HG02884 (cell line): Measurements from ENCODE around the gene SLC29A1.
"Not testable (repeated sequence)": the region's sequence is repeated elsewhere in the genome, so short reads cannot be mapped to it uniquely, and the experiment has no call there.

ENCODE experiments used
- ATAC-seq: cut with Tn5 transposase; IDR thresholded peaks from one replicate; pipeline ENCODE4 v1.9.1; 2021; ENCODE audit warnings: mild to moderate bottlenecking, moderate library complexity; ENCODE audit not compliant: unreplicated experiment

Gene SLC29A1

GRCh38 chr6:44221291-44221960 lies 2.0 kb upstream of the SLC29A1 start:
- ATAC-seq, result no peak

DNA sequence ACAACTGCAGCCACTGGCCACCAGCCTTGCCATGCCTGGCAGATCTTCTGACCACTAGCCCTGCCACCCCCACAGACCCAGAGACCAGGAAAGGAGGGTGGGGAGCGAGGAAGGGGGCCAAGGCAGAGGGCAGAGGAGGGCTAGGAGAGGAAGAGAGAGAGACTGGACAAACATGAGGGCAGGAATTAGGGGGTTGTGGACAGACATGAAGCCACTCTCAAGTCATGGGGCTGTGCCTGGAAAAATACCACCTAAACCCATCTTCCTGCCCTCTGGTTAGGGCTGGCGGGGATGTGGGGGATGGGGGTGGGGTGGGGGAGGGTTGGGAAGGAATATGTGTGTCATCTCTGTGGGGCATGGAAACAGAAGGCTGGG lies 1.4 kb upstream of the SLC29A1 start:
- ATAC-seq, result no peak

GRCh38 chr6:44222486-44223318 lies 693 bp upstream of the SLC29A1 start:
- no peak for ATAC-seq

DNA sequence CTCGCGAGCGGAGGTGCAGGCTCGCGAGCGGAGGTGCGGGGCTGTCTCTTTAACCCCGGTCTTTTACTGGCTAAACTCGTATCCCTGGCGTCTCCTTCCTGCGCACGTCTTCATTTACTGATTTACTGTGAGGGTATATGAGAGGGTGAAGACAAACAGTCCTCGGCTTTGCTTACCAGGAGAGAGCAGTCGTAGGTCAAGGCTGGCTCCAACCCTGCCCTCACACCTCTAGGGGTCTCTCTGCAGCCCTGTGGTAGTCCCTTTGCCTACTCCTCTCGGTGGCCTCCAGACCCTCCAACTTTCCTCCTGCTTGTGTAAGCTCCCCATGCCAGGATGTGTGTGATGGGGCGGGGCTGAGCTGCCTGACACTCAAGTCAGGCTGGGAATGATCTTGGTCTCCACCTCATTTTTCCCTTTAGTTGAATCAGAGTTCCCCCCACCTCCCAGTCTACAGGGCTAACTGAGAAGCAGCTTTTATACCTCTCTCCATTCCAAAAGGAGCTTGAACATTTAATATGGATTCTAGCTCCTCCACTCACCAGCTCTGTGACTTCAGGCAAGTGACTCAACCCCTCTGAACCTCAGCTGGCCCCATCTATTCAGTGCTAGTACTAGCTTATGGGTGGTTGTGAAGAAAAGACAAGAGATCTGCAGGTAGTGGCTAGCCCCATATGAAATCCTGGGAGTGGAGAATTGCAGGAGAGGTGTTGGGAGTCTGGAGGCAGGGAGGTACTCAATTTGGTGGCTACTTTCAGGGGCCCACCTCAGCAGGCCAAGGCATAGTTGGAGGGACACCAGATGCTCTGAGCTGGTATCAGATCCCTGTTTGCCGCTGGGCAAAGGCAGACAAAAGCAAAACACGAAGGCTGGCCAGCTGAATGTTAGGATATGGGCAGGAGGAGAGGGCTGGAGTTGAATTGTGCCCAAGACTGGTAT lies 902 bp downstream of the SLC29A1 start:
- no peak for ATAC-seq

DNA sequence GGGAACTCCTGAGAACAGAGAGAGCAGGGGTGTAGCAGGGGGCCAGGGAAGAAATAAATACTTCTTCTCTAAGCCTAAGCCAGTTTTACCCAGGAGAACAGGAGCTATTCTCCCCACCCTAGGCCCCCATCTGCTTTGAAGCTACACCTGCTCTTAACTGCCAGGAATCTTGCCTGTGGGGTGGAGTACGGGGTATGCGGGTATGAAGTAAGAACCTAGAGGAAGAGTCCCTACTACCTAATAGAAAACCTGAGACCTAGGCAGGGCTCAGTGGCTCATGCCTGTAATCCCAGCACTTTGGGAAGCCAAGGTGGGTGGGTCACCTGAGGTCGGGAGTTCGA lies 1.5 kb downstream of the SLC29A1 start:
- no peak for ATAC-seq

- no peak for ATAC-seq
These were observed 2.4 kb downstream of the SLC29A1 start for GRCh38 chr6:44225579-44226325.

- no peak for ATAC-seq
These were observed 3.2 kb downstream of the SLC29A1 start for GRCh38 chr6:44226368-44227147.

DNA sequence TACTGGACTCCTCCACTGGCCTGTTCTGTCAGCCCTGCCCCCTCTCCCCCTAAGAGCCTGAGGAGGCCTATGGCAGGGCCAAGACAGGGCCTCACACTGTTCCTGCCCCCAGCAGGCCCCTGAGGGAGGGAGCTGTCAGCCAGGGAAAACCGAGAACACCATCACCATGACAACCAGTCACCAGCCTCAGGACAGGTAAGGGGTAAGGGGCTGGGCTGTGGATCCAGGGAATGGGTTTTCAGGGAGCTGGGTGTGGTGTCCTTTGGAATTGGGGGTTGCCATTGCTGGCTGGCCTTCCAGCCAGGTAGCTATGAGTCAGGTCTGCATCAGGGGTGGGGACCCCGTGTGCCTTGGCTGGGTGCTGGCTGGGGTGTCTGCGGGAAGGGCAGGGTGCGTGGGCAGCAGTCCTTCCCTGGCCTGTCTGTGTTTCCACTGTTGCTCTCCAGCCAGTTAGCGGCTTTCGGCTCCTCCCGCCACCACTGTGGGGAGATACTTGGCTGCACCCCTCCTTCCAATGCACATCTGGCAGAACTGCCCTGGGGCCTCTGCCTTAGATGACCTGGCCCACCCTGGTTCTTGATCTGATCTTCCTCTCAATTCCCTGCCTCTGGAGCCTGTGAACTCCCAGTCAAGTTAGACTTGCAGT lies 3.9 kb downstream of the SLC29A1 start:
- no peak for ATAC-seq

DNA sequence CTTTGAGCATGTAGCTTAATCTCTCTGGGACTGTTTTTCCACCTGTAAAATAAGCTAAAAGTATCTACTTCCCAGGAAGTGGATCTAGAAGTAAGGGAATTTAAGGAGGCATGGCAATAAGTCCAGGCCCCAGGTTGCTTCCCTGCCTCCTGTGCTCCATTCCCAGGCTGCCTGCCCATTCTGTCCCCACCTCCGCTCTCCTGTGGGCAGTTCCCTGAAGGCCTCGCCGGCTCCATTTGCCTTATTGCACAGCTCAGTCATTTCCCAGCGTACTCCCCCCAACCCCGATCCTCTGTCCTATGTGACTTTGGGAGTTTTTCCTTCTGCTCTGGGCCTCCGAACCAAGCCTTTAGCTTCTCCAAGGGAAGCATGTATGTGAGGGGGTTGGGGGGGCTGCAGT lies 4.6 kb downstream of the SLC29A1 start:
- ATAC-seq, result no peak

DNA sequence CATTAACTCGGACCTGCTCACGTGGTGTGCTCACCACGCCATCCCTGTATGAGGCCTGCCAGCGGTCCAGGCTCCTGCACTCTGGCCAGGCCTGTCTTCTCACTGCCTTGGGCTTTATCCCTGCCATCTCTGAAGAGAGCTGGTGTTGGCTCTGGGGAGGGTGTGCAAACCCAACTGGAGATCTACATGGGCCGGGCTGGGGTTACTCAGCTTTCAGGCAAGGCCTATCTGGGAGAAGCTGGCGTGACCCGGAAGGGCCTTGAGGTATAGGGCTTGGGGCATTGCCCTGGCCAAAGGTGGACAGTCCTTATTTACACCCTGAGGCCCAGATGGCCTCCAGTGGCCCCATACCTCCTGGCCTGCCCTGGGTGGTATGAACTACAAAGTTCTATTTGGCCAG lies 5.0 kb downstream of the SLC29A1 start:
- ATAC-seq, result no peak

DNA sequence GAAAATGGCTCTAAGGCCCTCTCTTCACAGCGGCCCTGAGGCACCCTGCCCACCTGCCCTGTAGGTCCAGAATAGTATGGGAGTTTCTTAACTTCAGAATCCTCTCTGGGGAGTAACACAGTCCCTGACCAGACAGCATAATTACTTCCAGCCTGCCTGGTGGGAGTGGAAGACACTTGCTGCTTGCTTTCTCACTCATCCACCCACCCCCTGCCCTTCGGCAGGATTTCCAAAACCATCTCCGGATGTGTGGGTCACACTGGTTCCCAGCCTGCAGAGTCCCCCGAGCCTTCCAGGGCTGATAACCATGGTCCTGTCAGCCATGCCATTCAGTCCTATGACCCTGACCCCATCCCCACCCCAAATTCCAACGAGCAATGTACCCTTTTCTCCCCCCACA lies 5.4 kb downstream of the SLC29A1 start:
- ATAC-seq, result no peak

- ATAC-seq, result no peak
These were observed 6.1 kb downstream of the SLC29A1 start for GRCh38 chr6:44229376-44230033.

GRCh38 chr6:44230034-44230675 lies 6.8 kb downstream of the SLC29A1 start:
- no peak for ATAC-seq

- ATAC-seq, result not testable (repeated sequence)
These were observed 8.0 kb downstream of the SLC29A1 start for GRCh38 chr6:44231426-44231825.

DNA sequence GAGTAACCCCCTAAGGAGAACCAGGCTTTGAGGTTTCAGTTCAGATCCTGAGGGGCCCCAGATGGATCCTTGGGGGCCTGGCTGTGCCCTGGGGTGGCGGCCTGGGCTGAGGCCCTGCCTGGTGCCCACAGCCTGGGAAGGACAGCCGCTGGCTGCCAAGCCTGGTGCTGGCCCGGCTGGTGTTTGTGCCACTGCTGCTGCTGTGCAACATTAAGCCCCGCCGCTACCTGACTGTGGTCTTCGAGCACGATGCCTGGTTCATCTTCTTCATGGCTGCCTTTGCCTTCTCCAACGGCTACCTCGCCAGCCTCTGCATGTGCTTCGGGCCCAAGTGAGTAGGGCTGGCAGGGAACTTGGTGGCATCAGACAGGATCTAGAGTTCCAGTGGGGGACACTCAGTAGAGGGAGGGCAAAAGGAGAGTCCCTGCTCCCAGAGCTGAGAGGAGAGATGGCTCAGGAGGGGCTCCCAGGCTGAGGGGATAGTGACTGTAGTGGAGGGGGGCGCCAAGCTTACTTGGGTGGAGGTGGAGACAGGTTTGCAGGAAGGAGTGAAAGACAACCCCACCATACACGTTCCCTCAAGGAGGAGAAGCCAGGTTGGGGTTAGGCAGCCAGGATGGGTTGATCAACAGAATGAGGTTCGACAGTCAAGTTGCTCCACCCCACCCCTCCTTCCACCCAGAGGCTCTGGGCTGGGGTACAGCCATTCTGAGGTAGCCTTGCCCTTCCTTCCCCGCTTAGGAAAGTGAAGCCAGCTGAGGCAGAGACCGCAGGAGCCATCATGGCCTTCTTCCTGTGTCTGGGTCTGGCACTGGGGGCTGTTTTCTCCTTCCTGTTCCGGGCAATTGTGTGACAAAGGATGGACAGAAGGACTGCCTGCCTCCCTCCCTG lies 9.5 kb downstream of the SLC29A1 start:
- no peak for ATAC-seq

DNA sequence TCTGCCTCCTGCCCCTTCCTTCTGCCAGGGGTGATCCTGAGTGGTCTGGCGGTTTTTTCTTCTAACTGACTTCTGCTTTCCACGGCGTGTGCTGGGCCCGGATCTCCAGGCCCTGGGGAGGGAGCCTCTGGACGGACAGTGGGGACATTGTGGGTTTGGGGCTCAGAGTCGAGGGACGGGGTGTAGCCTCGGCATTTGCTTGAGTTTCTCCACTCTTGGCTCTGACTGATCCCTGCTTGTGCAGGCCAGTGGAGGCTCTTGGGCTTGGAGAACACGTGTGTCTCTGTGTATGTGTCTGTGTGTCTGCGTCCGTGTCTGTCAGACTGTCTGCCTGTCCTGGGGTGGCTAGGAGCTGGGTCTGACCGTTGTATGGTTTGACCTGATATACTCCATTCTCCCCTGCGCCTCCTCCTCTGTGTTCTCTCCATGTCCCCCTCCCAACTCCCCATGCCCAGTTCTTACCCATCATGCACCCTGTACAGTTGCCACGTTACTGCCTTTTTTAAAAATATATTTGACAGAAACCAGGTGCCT lies 10.2 kb downstream of the SLC29A1 start:
- no peak for ATAC-seq
